Skeletal muscle satellite cell (primary cell): ENCODE results near the gene TRIM29.

Source experiments
- H3K27me3 ChIP-seq: 2 replicates; pipeline ENCODE4 v1.7.0; 2013; ENCODE audit warnings: low read length; ENCODE audit not compliant: control insufficient read depth, insufficient read depth
- H3K36me3 ChIP-seq: 2 replicates; pipeline ENCODE4 v1.7.0; 2013; ENCODE audit warnings: mild to moderate bottlenecking, control low read depth, low read length; ENCODE audit not compliant: insufficient read depth
- H3K4me1 ChIP-seq: 2 replicates; pipeline ENCODE4 v1.7.0; 2013; ENCODE audit warnings: low read length; ENCODE audit not compliant: control insufficient read depth, insufficient read depth
- H3K4me2 ChIP-seq: 2 replicates; pipeline ENCODE4 v1.7.0; 2013; ENCODE audit warnings: mild to moderate bottlenecking, low read length
- H3K4me3 ChIP-seq: 2 replicates; pipeline ENCODE4 v1.7.0; 2013; ENCODE audit warnings: low read length
- H3K9ac ChIP-seq: 2 replicates; pipeline ENCODE4 v1.7.0; 2013; ENCODE audit warnings: mild to moderate bottlenecking, low read depth, low read length, moderate library complexity
- H3K9me3 ChIP-seq: replicated peaks from 2 replicates; pipeline ENCODE4 v1.7.0; 2013; ENCODE audit warnings: mild to moderate bottlenecking, control low read depth, low read length

TRIM29 gene

GRCh38 chr11:120133216-120134105, 4.5 kb downstream of the TRIM29 start:
- no peak overlapping the region for H3K4me3 ChIP-seq
- no peak overlapping the region for H3K9ac ChIP-seq
- H3K36me3 ChIP-seq, result no peaks in the 10 kb centered on the region
- no peak overlapping the region for H3K4me2 ChIP-seq
- H3K27me3 ChIP-seq, result peaks cover 16% of the 10 kb centered on the region
- no peaks in the 10 kb centered on the region for H3K4me1 ChIP-seq
- H3K9me3 ChIP-seq, result no peaks in the 10 kb centered on the region

GRCh38 chr11:120132645-120133185, 5.2 kb downstream of the TRIM29 start:
- H3K9me3 ChIP-seq, result no peaks in the 10 kb centered on the region
- H3K4me1 ChIP-seq, result no peaks in the 10 kb centered on the region
- no peak overlapping the region for H3K4me3 ChIP-seq
- no peak overlapping the region for H3K4me2 ChIP-seq
- peaks cover 23% of the 10 kb centered on the region for H3K27me3 ChIP-seq
- H3K36me3 ChIP-seq, result no peaks in the 10 kb centered on the region
- H3K9ac ChIP-seq, result no peak overlapping the region

GRCh38 chr11:120131941-120132644, 5.8 kb downstream of the TRIM29 start:
- H3K9me3 ChIP-seq, result no peaks in the 10 kb centered on the region
- no peak overlapping the region for H3K4me3 ChIP-seq
- no peak overlapping the region for H3K9ac ChIP-seq
- no peaks in the 10 kb centered on the region for H3K4me1 ChIP-seq
- H3K27me3 ChIP-seq, result peaks cover 29% of the 10 kb centered on the region
- H3K36me3 ChIP-seq, result no peaks in the 10 kb centered on the region
- no peak overlapping the region for H3K4me2 ChIP-seq

GRCh38 chr11:120130991-120131760, 6.7 kb downstream of the TRIM29 start:
- Histone ChIP-seq H3K4me1 (no peaks in the 10 kb centered on the region), H3K4me2 (no peak overlapping the region), H3K27me3 (peaks cover 29% of the 10 kb centered on the region), H3K9ac (no peak overlapping the region), H3K9me3 (no peaks in the 10 kb centered on the region), H3K4me3 (no peak overlapping the region), H3K36me3 (no peaks in the 10 kb centered on the region)

- H3K27me3 ChIP-seq, result peaks cover 30% of the 10 kb centered on the region
- H3K36me3 ChIP-seq, result no peaks in the 10 kb centered on the region
- H3K9me3 ChIP-seq, result no peaks in the 10 kb centered on the region
- no peak overlapping the region for H3K4me2 ChIP-seq
- H3K4me3 ChIP-seq, result no peak overlapping the region
- H3K9ac ChIP-seq, result no peak overlapping the region
- no peaks in the 10 kb centered on the region for H3K4me1 ChIP-seq
These were observed 7.5 kb downstream of the TRIM29 start for GRCh38 chr11:120130176-120130980.

- Histone ChIP-seq H3K4me1 (peaks cover 7% of the 10 kb centered on the region), H3K27me3 (peaks cover 26% of the 10 kb centered on the region), H3K9ac (no peak overlapping the region), H3K4me3 (no peak overlapping the region), H3K9me3 (no peaks in the 10 kb centered on the region), H3K4me2 (no peak overlapping the region), H3K36me3 (no peaks in the 10 kb centered on the region)
These were observed 8.3 kb downstream of the TRIM29 start for GRCh38 chr11:120129570-120129969.

- H3K36me3 ChIP-seq, result no peaks in the 10 kb centered on the region
- H3K9me3 ChIP-seq, result no peaks in the 10 kb centered on the region
- no peak overlapping the region for H3K9ac ChIP-seq
- peaks cover 7% of the 10 kb centered on the region for H3K4me1 ChIP-seq
- peaks cover 29% of the 10 kb centered on the region for H3K27me3 ChIP-seq
- H3K4me2 ChIP-seq, result no peak overlapping the region
- no peak overlapping the region for H3K4me3 ChIP-seq
These were observed 9.4 kb downstream of the TRIM29 start for GRCh38 chr11:120128392-120129119.

GRCh38 chr11:120127236-120127635, 10.7 kb downstream of the TRIM29 start:
- peaks cover 7% of the 10 kb centered on the region for H3K4me1 ChIP-seq
- no peak overlapping the region for H3K4me2 ChIP-seq
- no peaks in the 10 kb centered on the region for H3K9me3 ChIP-seq
- H3K36me3 ChIP-seq, result no peaks in the 10 kb centered on the region
- peaks cover 35% of the 10 kb centered on the region for H3K27me3 ChIP-seq
- no peak overlapping the region for H3K9ac ChIP-seq
- no peak overlapping the region for H3K4me3 ChIP-seq

GRCh38 chr11:120126620-120127019, 11.3 kb downstream of the TRIM29 start:
- H3K4me3 ChIP-seq, result no peak overlapping the region
- H3K9me3 ChIP-seq, result no peaks in the 10 kb centered on the region
- no peaks in the 10 kb centered on the region for H3K36me3 ChIP-seq
- H3K4me2 ChIP-seq, result no peak overlapping the region
- no peak overlapping the region for H3K9ac ChIP-seq
- H3K4me1 ChIP-seq, result peaks cover 7% of the 10 kb centered on the region
- H3K27me3 ChIP-seq, result peaks cover 35% of the 10 kb centered on the region

- H3K9me3 ChIP-seq, result no peaks in the 10 kb centered on the region
These were observed 12.4 kb downstream of the TRIM29 start for GRCh38 chr11:120125509-120125908.

More at GRCh38 chr11:120125509-120125908, 12.4 kb downstream of the TRIM29 start:
- Histone ChIP-seq H3K4me3 (no peak overlapping the region), H3K4me2 (no peak overlapping the region), H3K27me3 (peaks cover 30% of the 10 kb centered on the region), H3K36me3 (no peaks in the 10 kb centered on the region), H3K9ac (no peak overlapping the region), H3K4me1 (peaks cover 7% of the 10 kb centered on the region)
